Stimulated activated CD8-positive, alpha-beta memory T cell treated with anti-CD3 and anti-CD28 coated beads, Interleukin-12 subunit alpha, Interleukin-12 subunit beta, amount 100 ng/mL, for 4 hours (primary cell): ENCODE data around the gene CLEC11A.
"Not testable (repeated sequence)": the region's sequence is repeated elsewhere in the genome, so short reads cannot be mapped to it uniquely, and the experiment has no call there.

Experiments
- DNase-seq: peaks from one replicate; pipeline ENCODE4 v3.0.0-alpha.2; 2020; ENCODE audit warnings: low read depth

Gene CLEC11A

DNA sequence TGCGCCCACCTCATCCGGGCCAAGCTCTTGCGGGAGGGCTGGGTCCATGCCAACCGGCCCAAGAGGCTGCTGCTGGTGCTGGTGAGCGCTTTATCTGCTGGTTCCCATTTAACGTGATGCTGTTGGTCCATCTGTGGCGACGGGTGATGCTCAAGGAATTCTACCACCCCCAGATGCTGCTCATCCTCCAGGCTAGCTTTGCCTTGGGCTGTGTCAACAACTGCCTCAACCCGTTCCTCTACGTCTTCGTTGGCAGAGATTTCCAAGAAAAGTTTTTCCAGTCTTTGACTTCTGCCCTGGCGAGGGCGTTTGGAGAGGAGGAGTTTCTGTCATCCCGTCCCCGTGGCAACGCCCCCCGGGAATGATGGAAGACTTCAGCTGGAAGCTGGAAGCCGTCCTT is 35.9 kb downstream of the CLEC11A start:
- not testable (repeated sequence) for DNase-seq

DNA sequence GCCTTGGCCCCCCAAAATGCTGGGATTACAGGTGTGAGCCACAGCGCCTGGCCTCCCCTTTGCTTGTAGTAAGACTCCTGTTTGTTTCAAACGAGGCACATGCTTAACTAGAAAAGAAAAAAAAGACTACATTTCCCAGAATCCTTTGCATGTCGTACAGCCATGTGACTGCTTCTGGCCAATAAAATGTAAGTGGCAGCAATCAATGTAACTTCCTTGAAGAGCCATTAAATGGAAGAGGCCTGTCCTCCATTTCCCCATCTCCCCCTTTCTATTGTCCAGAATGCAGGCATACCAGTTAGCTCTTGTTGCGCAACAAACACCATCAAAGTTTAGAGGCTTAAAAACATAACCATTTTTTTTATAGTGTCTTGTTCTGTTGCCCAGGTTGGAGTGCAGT is 36.7 kb downstream of the CLEC11A start:
- DNase-seq, result no peak

DNA sequence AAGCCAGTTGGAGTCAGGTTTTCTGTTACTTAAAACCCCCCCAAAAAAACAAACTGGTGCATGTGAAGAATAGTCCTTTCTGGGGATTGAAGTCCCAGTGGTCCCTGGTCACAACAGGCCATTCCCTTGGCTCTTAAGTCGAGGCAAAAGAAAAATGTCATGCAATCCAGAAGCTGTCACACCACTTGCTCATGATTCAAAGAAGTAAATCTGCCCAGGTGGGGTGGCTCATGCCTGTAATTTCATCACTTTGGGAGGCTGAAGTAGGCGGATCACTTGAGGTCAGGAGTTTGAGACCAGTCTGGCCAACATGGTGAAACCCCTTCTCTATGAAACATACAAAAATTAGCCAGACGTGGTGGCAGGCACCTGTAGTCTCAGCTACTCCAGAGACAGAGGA is 38.3 kb downstream of the CLEC11A start:
- DNase-seq, result not testable (repeated sequence)

DNA sequence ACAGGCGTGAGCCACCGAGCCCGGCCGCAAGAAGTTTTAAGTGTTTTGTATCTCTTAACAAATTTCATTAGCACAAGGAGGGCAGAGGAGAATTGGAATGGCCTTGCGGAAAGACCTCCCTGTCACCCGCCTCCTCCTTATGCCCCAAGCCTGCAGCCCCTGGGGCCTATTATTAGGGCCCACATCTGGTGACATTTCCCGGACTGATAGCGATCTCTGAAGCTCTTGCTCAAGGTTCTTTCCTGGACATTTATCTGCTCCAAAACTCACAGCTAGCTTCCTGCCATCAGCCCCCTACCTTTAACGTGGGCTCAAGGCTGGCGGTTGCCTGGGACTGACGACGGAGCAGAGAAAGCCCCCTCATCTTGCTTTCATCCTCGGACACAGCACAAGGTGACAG is 40.4 kb downstream of the CLEC11A start:
- not testable (repeated sequence) for DNase-seq

DNA sequence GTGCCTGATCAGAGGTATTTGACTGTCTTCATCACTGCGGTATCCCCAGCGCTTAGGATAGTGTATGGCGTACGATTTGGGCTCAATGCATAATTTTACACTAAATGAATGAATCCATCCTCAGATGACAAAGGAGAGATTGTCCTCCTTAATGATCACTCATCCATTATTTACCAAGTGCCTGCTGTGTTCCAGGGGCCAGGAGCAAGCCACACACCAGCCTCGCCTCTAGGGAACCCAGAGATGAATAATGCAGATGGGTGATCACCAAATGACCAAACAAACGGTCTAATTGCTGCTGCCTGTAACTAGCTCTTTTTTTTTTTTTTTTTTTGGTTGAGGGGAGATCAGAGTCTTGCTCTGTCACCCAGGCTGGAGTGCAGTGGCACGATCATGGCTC is 41.2 kb downstream of the CLEC11A start:
- no peak for DNase-seq

DNA sequence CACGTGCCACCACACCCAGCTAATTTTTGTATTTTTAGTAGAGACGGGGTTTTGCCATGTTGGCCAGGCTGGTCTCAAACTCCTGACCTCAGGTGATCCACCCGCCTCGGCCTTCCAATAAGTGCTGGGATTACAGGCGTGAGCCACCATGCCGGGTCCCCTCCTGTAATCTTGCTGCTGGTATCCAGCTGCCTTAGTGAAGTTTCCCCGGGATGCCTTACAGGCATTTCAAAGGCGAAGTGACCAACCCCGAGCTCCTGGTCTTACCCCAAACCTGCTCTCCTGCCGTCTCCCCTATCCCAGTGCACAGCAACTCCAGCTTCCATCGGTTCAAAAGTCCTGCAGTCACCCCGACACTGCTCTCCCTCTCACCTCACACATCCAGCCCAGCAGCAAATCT is 43.6 kb downstream of the CLEC11A start:
- not testable (repeated sequence) for DNase-seq

DNA sequence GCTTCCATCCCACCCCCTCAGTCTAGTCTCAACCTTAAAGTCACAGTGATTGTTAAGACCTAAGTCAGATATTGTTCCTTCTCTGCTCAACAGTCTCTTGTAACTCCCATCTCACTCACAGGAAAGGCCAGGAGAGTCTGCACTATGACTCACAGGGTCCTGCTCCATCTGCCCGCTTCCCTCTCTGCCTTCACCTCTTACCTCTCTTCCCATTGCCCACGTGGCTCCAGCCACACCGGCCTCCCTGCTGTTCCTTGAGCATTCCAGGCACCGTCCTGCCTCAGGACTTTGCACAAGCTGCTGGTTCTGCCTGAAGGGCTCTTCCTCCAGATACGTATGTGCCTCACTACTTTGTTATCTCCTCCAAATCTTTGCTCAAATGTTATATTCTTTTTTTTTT is 44.1 kb downstream of the CLEC11A start:
- not testable (repeated sequence) for DNase-seq

DNA sequence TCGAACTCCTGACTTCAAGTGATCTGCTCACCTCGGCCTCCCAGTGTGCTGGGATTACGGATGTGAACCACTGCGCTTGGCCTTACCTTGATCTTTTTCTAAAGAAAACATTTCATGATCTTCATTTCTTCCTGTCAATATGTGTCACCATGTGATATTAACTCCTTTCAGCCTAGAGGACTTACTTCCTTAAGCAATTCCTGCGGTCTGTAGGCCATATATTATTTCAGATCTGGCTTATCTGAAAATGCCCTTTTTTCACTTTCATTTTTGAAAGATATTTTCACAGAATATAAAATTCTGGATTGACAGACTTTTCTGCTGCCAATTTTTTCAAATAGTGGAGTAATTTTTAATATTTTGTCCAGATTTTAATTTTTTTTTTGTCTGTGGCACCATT is 45.1 kb downstream of the CLEC11A start:
- no peak for DNase-seq

DNA sequence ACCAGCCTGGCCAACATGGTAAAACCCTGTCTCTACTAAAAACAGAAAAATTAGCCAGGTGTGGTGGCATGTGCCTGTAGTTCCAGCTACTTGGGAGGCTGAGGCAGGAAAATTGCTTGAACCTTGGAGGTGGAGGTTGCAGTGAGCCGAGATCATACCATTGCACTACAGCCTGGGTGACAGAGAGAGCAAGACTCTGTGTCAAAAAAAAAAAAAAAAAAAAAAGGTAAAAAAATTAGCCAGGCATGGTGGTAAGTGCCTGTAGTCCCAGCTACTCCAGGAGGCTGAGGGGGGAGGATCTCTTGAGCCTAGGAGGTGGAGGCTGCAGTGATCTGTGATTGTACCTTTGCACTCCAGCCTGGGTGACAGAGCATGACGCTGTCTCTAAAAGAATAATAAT is 47.0 kb downstream of the CLEC11A start, which contains the start of gene GPR32:
TSS of gene GPR32 (plus strand) at position 301 of the 400 bp plus-strand sequence. CDS start 137 bp downstream, outside the sequence.
- not testable (repeated sequence) for DNase-seq

DNA sequence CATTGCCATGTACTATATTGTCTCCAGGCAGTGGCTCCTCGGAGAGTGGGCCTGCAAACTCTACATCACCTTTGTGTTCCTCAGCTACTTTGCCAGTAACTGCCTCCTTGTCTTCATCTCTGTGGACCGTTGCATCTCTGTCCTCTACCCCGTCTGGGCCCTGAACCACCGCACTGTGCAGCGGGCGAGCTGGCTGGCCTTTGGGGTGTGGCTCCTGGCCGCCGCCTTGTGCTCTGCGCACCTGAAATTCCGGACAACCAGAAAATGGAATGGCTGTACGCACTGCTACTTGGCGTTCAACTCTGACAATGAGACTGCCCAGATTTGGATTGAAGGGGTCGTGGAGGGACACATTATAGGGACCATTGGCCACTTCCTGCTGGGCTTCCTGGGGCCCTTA is 47.7 kb downstream of the CLEC11A start:
- no peak for DNase-seq

DNA sequence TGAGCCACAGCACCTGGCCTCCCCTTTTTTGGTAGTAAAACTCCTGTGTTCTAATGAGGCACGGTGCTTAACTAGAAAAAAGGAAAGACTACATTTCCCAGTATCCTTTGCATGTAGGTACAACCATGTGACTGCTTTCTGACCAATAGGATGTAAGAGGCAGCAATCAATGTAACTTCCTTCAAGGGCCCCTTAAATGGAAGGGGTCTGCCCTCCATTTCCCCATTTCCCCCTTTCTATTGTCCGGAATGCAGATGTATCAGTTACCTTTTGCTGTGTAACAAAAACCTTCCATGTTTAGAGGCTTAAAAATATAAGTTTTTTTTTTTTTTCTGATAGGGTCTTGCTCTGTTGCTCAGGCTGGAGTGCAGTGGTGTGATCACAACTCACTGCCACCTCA is 49.3 kb downstream of the CLEC11A start:
- no peak for DNase-seq

DNA sequence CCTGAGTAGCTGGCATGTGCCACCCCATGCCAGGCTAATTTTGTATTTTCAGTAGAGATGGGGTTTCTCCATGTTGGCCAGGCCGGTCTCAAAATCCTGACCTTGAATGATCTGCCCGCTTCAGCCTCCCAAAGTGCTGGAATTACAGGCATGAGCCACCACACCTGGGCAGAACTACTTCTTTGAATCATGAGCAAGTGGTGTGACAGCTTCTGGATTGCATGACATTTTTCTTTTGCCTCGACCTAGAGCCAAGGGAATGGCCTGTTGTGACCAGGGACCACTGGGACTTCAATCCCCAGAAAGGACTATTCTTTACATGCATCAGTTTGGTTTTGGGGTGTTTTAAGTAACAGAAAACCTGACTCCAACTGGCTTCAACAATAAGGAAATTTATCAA is 49.7 kb downstream of the CLEC11A start:
- not testable (repeated sequence) for DNase-seq

DNA sequence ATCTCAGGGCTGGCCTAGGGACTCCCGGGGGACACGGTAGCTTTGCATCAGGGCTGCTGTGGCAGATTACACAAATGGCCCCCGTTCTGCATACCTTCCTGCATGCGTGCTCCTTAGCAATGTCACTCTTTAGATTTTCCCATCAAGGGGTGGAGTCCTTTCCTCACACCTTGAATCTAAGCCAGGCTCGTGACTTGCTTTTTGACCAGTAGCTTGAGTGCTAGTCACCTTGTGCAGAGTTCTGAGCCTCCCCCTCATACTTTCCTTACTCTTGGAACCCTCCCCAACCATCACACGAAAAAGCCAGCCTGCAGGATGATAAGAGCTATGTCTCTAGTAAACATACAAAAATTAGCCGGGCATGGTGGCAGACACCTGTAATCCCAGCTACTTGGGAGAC is 50.3 kb downstream of the CLEC11A start:
- not testable (repeated sequence) for DNase-seq
